ENCODE measurements around the gene EGLN1. TPM values are rescaled to one million over a fixed set of nuclear protein-coding genes. Genes with fewer than 3 reads are reported as not detected.

EGLN1 gene
- polyA plus RNA-seq, 1 donor = 31.3 TPM

DNA sequence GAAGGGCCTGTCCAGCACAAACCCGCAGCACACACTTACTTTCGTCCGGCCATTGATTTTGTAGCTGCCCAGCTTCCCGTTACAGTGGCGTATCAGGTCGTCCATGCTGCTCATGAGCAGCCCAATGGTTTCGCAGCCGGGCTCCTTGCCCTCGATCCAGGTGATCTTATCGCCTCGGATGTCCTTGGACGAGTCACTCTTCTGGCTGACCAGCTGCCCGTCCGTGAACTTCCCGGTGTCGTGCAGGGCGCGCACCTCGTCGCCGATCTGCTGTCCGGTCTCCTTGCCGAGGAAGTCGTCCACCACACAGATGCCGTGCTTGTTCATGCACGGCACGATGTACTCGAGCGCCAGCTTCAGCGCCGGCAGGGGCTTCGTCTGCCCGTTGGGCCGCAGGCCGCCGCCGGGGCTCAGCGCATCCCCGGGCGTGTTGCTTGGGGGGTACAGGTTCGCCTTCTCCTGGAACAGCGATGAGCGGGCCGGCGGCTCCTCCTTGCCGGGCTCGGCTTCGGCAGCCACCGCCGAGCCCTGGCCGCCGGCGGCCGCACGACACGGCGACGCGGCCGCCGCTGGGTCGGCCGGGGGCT is 1.0 kb downstream of the EGLN1 start:
- DNase-seq = peak; percentile 54

DNA sequence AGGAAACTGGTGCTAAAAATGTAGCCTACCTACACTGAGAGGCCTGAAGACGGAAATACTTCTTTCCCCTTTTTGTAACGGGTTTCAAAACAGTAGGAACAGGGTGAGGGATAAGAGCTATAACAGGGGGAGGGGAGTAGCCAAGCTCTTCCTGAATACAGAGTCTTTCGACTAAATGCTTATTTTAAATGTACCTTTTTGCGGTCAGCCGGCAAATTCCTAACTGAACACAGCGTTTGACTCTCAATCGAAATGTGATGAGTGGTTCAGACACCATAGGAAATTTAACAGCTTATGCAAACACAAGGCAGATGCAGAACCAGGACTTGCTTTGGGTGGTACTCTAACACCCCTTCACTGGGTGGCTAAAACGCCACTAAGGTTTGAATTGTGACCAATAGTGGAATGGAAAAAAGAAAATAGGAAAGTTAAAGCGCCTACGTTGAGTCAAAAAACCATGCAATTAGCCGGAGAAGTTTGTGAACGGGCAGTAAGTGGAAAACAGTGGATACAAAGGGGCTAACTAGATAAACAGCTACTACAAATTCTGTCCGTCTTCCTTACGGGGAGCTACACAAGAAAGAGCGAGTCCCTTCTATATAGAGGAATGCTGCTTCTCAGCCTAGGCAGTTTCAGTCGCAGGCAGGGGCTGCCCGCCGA is 1.7 kb downstream of the EGLN1 start:
- DNase-seq = no peak

DNA sequence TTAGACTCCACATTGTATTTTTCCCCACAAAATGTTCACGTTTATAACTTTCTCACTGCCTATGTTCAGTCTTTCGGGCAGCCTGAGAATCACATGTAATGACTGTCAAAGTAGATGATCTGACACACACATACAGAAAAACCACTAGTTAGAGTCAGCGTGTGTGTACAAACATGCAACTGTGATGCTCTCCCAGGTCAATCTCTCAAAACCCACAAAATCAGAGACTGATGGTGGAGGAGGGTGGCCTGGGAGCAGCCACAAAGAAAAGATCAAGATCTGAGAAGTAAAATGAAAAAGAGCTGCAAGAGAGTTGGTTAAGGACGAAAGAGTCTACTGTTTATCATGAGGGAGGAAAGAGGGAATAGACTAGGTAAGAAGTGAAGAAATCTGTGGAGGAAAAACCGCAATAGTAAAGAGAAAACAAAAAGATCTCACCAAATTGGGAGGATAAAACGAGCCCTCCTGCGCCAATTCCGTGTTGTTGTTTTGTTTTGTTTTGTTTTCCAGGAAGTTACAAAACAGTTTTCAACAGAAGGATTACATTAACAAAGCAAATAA is 2.3 kb downstream of the EGLN1 start:
- no peak for DNase-seq

DNA sequence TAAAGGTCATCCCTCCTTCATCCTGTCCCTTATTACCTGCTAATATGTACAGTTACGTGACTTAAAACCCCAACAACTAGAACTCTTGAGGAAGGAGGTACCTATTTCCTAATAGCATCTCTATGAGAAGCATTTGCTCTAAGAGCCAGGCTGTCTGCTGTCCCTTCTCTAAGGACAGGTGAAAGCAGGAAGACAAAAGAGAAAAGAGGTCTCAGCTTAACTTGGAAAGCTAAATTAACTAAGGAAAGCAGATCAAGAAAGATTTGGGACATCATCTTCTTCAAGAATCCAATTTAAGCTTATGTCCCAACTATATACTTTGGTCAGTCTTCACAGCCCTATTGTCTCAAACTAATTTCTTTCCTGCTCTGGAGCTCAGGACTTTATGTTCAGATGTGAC is 2.9 kb downstream of the EGLN1 start:
- no peak for DNase-seq

DNA sequence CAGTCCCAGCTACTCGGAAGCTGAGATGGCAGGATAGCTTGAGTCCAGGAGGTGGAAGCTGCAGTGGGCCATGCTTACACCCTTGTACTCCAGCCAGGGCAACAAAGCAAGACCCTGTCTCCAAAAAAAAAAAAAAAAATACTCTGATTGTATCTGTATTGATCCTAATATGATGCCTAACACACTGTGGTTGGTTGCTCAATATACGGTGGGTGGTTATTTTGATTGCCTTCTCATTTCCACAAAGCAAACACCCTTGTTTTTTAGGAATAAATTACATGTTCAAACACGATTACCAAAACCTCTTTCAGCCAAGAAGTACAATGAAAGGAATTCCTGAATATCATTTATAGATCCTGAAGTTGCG is 3.4 kb downstream of the EGLN1 start:
- no peak for DNase-seq

DNA sequence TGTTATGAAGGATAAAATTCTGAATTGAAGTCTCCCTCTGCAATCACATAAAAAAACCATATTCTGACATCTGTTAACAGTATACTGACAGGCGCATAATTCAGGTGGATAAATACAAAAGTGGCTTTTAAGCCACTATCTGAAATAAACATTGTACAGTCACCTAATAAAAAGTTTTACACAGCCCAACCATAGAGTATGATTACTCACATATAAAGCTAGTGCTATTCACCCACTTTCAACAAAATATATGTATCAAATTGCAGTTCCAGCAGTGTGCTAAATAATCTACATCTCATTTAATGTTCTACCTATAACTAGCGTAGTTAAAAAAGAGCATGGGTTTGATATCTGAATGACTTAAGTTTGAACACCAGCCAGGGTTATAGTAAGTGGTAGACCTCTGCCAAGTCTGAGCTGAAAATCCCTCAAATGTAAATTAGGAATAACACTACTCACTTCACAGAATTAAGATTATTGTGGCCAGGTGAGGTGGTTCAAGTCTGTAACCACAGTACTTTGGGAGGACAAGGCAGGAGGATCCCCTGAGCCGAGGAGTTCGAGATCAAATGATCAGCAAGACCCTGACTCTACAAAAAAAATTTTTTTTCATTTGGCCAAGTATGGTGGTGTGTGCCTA is 3.9 kb downstream of the EGLN1 start:
- DNase-seq = no peak

DNA sequence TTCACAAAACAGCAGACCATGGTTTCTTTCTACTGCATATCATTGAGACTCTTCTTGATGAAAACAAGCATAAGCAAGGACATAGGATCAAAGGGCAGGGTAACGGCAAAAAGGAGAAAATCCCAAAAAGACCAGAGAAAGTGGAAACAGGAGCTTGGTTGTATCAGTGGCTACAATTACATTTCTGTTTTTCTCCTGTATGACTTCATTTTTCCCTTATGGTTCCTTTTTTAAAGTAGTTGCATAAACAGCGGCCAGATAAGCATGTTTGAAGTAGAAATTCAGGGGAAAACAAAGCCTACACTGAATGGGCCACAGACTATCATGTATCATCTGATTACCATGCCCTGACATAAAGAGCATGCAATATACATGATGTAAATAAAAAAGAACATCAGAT is 4.6 kb downstream of the EGLN1 start:
- no peak for DNase-seq

DNA sequence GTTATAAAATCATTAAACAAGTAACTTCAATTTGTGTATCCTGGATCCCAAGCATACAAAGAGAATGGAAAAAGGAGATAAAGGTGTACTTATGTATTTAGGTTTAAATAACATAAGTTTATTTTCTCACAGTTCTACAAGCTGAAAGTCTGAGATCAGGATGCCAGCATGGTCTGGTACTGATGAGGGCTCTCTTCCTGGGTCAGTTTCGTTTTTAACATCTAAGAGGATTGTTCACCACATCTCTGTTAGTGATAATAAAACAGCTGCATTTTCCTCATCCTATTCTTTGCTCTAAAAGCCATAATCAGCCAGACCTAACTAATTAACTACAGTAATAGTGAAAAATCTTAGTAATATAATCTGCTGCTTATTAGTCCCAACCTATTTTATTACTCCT is 5.2 kb downstream of the EGLN1 start:
- DNase-seq = no peak

DNA sequence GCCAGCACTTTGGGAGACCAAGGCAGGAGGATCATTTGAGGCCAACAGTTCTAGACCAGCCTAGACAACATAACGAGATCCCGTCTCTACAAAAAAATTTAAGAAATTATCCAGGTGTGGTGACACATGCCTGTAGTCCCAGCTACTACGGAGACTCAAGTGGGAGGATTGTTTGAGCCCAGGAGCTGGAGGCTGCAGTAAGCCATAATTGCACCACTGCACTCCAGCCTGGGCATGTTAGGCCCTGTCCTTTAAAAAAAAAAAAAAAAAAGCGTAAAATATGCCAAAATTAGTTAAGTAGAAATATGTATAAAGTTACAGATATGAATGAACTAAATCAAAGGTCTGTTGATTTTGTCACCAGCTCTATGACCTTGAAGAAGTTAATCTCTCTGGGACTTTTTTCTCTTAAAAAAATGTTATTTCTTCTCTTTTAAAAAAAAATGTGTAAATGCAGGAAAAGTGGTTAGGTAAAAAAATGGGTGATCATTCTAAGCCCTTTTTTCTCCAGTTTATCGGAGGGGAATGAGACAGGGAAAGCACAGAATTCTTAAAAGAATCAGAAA is 7.0 kb downstream of the EGLN1 start:
- DNase-seq = no peak

DNA sequence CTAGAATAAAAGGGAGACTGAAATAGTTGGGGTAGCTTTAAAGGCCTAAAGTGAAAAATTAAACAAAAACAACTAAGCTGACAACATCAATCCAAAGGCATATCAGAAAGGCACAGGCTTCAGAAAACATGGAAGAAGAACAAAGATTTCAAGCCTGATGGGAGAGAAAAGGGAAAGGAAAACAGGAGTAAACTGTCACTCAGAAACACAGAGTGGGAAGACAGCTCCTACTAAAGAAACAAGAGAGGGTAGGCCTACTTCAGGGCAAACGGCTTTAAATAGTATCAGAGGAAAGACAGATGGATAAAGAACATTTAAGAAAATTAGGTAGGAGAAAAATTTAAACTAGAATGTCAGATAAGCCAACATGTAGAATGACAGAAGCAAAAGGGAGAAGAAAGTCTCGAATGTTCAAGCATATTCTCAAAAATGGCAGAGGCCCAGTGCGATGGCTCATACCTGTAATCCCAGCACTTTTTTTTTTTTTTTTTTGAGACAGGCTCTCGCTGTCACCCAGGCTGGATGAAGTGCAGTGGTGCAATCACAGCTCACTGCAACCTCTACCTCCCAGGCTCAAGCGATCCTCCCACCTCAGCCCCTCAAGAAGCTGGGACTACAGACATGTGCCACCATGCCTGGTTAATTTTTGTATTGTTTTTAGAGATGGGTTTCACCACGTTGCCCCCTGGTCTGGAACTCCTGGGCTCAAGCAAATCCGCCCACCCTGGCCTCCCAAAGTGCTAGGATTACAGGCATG is 7.6 kb downstream of the EGLN1 start:
- no peak for DNase-seq

DNA sequence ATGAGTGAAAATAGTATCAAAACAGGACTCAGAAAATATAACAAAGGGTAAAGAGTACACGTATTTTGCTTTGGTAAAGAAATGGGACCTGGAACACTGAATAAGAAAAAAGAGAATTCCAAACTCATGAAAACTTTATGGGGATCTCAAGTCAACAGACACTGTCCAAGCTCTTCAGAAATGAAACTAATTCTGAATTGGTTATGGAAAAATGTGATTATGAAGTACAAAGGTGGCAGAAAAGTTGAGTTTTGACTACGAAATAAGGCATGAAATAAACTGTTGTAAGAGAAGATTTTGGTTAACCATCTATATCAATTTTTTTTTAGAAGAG is 8.4 kb downstream of the EGLN1 start:
- DNase-seq = no peak

DNA sequence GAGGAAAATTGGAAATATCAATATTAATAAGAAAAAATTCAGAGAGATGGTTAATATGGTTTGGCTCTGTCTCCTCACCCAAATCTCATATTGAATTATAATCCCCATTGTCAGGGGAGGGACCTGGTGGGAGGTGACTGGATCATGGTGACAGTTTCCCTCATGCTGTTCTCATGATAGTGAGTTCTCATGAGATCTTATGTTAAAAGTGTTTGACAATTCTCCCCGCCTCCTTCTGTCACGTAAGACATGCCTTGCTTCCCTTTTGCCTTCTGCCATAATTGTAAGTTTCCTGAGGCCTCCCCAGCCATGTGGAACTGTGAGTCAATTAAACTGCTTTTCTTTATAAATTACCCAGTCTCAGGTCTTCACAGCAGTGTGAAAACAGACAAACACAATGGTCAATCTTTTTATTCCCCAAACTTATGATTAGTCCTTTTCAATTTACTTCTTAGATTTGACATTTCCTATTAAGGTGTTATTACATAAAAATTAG is 11.0 kb downstream of the EGLN1 start:
- DNase-seq = no peak

DNA sequence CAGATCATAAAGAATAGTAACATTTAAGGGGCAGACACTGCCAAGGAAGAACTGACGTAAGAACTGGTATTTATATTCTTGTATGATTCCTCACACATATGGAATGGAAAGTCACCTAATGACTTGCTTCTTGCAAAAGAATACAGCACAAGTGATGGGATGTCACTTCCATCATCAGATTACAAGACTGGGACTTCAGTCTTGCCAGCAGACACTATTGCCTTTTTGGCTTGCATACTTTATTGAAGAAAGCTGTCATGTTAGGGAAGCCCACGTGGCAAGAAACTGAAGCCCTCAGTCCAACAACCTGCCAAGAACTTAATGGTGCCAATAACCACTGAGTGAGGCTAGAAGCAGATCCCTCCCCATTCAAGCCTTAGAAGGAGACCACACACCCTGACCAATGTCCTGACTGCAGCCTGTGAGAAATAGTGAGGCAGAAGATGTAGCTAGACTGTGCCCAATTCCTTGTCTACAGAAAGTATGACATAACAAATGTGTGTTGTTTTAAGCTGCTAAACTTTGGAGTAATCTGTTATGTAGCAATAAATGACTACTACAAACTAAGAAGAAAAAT is 12.0 kb downstream of the EGLN1 start:
- no peak for DNase-seq

DNA sequence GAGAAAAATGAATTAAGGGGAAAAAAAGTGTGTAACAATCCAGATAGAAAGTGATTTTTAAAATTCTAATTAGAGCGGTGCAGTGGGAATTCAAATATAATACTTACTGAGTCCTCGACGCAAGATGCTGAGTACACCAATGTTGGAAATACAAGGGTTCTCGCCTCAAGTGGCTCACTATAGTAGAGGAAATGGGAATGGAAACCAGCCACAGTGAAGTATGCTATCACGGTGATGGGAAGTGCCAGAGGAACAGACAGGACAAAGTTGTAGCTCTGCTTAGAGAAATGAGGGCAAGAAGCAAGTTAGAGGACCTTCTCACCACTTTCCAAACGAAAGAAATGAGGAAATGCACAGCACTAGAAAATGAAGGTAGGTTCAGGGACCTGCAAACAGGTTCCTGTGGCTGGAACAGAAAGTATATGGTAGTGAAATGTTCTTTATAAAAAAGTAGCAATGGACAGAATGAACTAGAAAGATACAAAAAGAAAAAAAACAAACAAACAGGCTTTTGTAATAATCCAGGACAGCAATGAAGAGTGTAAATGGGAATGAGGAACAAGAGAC is 13.5 kb downstream of the EGLN1 start:
- no peak for DNase-seq

DNA sequence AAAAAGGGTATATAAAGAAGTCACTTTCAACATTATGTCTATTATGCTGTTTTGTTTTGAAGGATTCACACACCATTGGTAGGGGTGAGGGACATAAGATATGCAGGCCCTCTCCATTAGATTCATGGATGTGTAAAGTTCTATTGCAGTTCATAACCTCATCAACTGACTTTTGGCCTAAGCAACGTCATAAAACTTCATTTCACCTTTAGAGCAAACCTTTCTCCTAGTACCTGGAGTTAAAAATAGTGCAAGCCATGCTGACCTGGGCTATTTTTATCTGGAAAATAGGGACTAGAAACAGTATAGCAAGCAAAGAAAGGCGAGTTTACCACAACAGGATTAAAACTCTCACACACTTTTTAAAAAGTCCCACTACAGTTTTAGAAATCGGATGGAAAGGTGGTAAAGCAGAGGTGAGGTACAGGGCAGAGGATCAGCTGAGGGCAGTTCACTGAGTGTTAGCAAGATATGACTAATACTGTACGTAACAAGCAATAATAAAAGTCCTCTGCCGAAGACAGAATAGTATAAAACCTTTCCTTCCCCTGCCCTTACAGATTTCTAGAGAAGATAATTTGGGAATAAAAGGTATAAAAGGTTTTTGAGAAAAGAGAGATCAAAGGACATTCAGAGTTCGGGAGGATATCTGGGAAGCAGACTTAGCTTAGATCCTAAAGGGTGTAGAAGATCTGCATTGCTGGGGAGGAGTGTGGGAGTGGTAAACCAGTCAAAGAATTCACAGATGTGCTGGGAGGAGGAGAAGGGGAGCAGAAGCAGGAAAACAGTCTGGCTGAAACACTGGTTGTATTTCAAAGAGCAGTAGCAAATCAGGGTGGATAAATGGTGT is 14.3 kb downstream of the EGLN1 start:
- DNase-seq = no peak

DNA sequence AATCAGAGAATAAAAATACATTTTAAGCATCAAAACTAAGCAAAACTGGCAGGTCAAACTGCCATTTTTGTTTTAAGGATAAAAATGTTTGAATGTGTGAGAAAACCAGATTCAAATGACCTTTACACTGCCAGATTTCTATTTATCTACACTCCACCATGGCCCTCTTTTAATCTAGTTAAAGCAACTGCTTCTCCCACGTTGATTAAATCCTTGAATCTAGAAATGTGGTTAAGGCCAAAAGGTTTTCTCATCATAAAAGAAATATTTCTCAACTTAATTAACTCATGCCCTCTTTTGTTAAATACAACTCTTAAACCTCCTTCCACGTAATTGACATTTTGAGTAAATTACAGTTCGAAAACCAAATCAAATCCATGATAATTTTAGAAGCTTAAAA is 15.0 kb downstream of the EGLN1 start:
- DNase-seq = no peak

DNA sequence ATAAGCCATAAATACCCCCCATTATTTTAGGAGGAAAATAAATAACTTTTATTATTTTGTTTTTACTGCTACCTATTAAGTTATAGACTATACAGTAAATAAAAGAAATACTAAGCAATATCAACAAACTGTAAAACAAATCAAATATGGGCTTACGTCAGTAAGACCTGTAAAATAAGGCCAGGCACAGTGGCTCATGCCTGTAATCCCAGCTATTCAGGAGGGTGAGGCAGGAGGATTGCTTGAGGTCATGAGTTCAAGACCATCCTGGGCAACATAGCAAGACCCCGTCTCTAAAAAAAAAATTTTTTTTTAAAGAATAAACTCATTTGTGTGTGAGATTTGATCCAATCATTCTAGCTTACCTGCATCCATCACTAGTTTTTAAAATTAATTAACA is 17.8 kb downstream of the EGLN1 start:
- no peak for DNase-seq

DNA sequence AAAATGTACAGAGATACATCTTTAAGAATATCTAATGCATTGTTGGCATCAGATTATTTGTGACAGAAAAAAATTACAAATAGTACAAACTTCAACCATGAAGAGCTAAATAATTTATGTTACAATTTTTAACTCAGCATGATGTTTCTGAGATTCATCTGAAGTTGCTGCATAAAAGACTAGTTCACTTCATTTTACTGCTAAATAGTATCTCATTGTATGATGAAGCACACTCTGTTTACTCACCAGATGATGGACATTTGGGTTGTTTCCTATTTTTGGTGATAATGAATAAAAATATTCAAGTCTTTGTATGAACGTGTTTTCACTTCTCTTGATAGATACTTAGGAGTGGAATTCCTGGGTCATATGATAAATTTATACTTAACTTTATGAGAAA is 20.6 kb downstream of the EGLN1 start:
- DNase-seq = no peak

DNA sequence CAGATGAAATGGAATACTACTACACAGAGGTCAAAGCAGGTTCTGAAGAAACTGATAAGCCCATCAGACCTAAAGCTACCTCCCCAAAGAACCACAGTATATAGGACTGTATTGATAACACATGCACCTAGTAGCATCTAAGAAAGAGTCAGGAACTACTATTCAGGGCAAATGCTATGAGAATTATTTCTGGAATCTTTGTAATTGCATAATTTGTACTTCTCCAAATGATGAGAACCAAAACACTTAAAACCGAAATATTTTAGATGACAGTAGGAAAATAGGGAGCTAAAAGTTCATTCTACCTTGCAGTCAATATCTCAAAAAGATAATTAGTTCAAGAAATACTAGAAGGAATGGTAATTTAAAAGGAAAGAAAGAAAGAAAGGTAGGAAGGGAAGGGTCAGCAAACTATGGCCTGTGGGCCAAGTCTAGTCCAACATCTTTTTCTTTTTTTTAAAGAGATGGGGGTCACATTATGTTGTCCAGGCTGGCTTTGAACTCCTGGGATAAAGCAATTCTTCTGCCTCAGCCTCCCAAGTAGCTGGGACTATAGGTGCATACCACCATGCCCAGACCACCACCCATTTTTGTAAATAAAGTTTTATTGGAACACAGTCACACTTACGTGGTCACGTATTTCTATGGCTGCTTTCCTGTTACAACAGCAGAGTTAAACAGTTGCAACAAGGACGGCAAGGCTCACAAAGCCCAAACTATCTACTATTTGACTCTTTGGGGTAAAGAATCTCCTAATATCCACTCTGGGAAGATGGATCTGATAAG is 24.0 kb downstream of the EGLN1 start:
- DNase-seq = no peak

DNA sequence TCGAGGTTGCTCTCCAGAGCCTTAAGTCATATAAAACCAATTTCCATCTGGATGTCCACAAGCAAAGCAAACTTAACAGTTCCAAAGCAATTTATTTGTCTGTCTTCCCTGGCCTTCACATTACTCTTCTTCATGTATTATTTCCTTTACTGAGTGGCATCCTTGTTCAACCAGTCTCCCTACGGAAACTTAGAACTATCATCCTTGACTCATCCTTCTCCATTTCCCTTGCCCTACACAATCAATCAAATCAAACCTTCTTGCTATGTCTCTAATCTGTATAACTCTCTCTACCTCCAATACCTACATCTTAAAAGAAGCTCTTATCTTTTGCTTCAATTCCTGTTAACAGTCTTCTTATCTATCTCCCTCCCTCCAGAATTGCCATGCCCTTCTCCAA is 25.4 kb downstream of the EGLN1 start:
- DNase-seq = no peak
